ENCODE results near the gene ASRGL1.

DNA sequence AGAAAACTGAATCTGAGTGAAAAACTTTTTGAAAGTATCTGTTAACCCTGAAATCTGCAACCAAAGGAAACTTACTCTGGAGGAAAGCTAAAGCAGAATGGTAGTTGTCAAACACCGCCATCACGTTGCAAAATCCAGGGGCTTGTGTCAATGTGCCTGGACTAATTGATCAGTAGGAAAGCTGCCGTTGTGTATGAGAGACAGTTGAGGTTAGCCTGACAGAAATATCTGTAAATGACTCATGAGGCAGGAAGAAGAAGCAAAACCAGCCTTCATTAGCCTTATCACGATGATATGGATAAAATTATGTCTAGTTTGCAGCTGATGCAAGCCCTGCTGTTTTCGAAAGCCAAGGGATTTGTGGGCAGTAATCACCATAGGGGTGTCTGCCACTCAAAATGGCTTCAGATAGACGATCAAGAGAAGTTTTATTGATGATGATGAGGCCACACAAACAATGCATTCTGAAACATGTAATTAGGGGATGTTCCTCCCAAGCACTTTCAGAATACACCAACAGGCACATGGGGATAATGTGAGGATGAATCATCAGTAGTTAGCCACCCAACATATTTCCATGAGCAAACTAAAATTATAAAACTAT is 90.5 kb downstream of the ASRGL1 start:
- TF ChIP-seq RFX5 (IDR thresholded peaks at IDR 0.05; ENCODE audit: low read length) (no peak), CTCF (IDR thresholded peaks at IDR 0.05) (no peak), ELF1 (IDR thresholded peaks at IDR 0.05) (no peak), SIN3A (IDR thresholded peaks at IDR 0.05; ENCODE audit: borderline replicate concordance, low read depth, low read length) (no peak), YY1 (IDR thresholded peaks at IDR 0.05; ENCODE audit: low read depth) (no peak), USF2 (IDR thresholded peaks at IDR 0.05; ENCODE audit: borderline replicate concordance, low read depth, low read length) (no peak), TAF1 (IDR thresholded peaks at IDR 0.05; ENCODE audit: borderline replicate concordance, low read depth, low read length) (no peak), POLR2AphosphoS5 (IDR thresholded peaks at IDR 0.05; ENCODE audit: low read depth, low read length) (no peak; the same call in 1 of the 2 replicates), FOXJ3 (CRISPR knock-in tag; IDR thresholded peaks at IDR 0.05) (peak; percentile 58; the same call in 1 of the 2 replicates), TEAD4 (IDR thresholded peaks at IDR 0.05; ENCODE audit: borderline replicate concordance, insufficient read depth) (no peak)
